T-helper 2 cell treated with Interferon-gamma antibody and Interleukin-4, amounts not matched to agents 5 μg/mL and 100 μg/mL, for 36 hours (primary cell): Measurements from ENCODE around the gene CFDP1.
"Not testable (repeated sequence)": the region's sequence is repeated elsewhere in the genome, so short reads cannot be mapped to it uniquely, and the experiment has no call there.

ENCODE experiments used
- DNase-seq: peaks from one replicate; pipeline ENCODE4 v3.0.0; 2021; ENCODE audit warnings: low spot score
- H3K27ac Mint-ChIP-seq: one replicate; pipeline ENCODE4 v1.8.0; 2021; ENCODE audit warnings: mild to moderate bottlenecking, mixed read lengths
- H3K27me3 Mint-ChIP-seq: one replicate; pipeline ENCODE4 v1.8.0; 2021; ENCODE audit warnings: low read depth, mixed read lengths
- H3K36me3 Mint-ChIP-seq: one replicate; pipeline ENCODE4 v1.8.0; 2021; ENCODE audit warnings: low read depth, mixed read lengths
- H3K4me1 Mint-ChIP-seq: one replicate; pipeline ENCODE4 v1.8.0; 2021; ENCODE audit warnings: low read depth, mixed read lengths
- H3K4me3 Mint-ChIP-seq: one replicate; pipeline ENCODE4 v1.8.0; 2022; ENCODE audit warnings: mild to moderate bottlenecking, moderate library complexity, mixed read lengths
- H3K9me3 Mint-ChIP-seq: one replicate; pipeline ENCODE4 v1.8.0; 2021; ENCODE audit warnings: mixed read lengths

CFDP1 gene

GRCh38 chr16:75464122-75464918 is 31.0 kb upstream of the CFDP1 start, which contains the start of gene TMEM170A:
Gene TMEM170A, minus strand, starts transcription at chr16:75464689. Its CDS starts 89 bp downstream, at chr16:75464600.
- Mint-ChIP-seq H3K4me3 (peak within 1 kb of the TSS; percentile 89), H3K4me1 (peaks cover 27% of the 10 kb centered on the region), H3K27me3 (peaks cover 2% of the 10 kb centered on the region), H3K36me3 (peaks cover 21% of the 10 kb centered on the region), H3K9me3 (no peaks in the 10 kb centered on the region), H3K27ac (peak within 1 kb of the TSS; percentile 93)
- peak; percentile 99 for DNase-seq

- Mint-ChIP-seq H3K36me3 (peaks cover 21% of the 10 kb centered on the region), H3K4me1 (peaks cover 27% of the 10 kb centered on the region), H3K27ac (peak overlapping the region; percentile 93), H3K4me3 (peak overlapping the region; percentile 89)
- H3K9me3 Mint-ChIP-seq, H3K27me3 Mint-ChIP-seq: not testable (repeated sequence)
- DNase-seq, result peak; percentile 8
Observed at GRCh38 chr16:75463389-75464121, 30.3 kb upstream of the CFDP1 start.

GRCh38 chr16:75462806-75463205 is 29.5 kb upstream of the CFDP1 start:
- Mint-ChIP-seq H3K4me1 (peaks cover 27% of the 10 kb centered on the region), H3K4me3 (peak overlapping the region; percentile 89), H3K27me3 (peaks cover 2% of the 10 kb centered on the region), H3K9me3 (no peaks in the 10 kb centered on the region), H3K36me3 (peaks cover 21% of the 10 kb centered on the region), H3K27ac (peak overlapping the region; percentile 93)
- DNase-seq, result no peak

DNA sequence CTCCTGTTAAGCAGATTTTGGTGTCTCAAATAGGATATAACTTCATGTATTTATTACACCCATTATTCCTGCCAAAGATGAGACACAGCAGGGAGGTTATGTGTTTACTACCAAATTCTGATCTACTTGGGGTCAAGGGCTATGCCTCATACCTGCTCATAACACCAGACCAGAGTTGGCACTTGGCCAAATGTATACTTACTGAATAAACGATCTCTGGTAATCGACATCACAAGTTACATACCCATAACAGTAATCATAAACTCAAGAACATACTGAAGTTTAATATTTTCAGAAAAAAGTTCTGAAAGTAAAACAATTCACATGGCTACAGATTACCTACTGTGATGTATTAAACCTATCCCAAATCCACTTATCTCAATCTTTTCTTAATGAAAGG is 28.3 kb upstream of the CFDP1 start:
- no peak for DNase-seq
- Mint-ChIP-seq H3K4me3 (peak overlapping the region; percentile 12), H3K9me3 (no peaks in the 10 kb centered on the region), H3K4me1 (peaks cover 30% of the 10 kb centered on the region), H3K36me3 (peaks cover 21% of the 10 kb centered on the region), H3K27me3 (peaks cover 2% of the 10 kb centered on the region), H3K27ac (no peak overlapping the region)

DNA sequence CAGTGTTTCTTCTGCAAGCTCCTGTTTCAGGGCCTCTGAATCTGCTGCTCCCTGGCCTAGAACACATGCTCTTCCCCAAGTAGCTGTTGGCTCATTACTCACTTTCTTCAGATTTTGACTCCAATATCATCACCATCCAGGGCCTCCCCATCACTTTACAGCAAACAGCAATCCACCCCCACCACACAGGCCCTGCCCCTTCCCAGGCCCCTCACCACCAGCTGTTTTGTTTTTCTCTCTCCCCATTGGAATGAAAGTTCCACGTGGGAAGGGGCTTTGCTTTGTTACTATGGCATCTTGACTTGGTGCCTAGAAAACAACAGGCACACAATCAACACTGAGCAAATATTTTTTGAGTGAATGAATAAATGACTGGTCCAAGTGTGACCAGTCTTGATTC is 27.1 kb upstream of the CFDP1 start:
- peaks cover 2% of the 10 kb centered on the region for H3K27me3 Mint-ChIP-seq
- no peak for DNase-seq
- H3K9me3 Mint-ChIP-seq, result no peaks in the 10 kb centered on the region
- peaks cover 21% of the 10 kb centered on the region for H3K36me3 Mint-ChIP-seq
- H3K4me3 Mint-ChIP-seq, result no peak overlapping the region
- H3K27ac Mint-ChIP-seq, result no peak overlapping the region
- peaks cover 30% of the 10 kb centered on the region for H3K4me1 Mint-ChIP-seq

DNA sequence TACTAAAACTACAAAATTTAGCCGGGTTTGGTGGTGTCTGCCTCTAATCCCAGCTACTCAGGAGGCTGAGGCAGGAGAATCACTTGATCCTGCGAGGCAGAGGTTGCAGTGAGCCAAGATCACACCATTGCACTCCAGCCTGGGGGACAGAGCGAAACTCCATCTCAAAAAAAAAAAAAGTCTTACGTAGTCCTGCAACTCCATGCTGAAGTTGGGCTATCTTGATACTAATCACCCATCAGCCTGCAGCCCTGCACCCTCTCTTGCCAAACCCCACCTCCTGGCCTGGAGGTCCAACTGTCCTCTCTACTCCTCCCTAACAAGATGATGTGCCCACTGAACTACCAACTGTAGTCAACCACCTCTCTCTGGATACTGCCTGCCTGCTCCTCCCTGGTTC is 26.4 kb upstream of the CFDP1 start:
- Mint-ChIP-seq H3K4me3 (no peak overlapping the region), H3K4me1 (peaks cover 27% of the 10 kb centered on the region), H3K36me3 (peaks cover 21% of the 10 kb centered on the region), H3K27ac (no peak overlapping the region), H3K27me3 (no peaks in the 10 kb centered on the region), H3K9me3 (no peaks in the 10 kb centered on the region)
- no peak for DNase-seq

DNA sequence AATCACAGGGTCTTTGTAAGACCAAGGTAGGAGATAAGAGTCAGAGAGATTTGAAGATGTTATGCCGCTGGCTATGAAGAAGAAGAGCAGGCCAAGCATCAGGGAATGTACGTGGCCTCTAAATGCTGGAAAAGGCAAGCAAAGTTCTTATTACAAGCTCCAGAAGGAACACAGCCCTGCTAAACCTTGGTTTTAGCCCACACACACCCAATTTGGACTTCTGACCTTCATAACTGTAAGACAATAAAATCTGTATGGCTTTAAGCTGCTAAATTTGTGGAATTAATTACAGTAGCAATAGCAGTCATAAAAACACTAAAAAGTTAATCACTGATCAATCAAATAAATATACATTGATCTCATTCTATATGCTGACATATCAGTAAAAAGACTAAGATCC is 25.1 kb upstream of the CFDP1 start:
- Mint-ChIP-seq H3K9me3 (no peaks in the 10 kb centered on the region), H3K27ac (no peak overlapping the region), H3K27me3 (no peaks in the 10 kb centered on the region), H3K4me3 (no peak overlapping the region), H3K4me1 (peaks cover 24% of the 10 kb centered on the region), H3K36me3 (peaks cover 19% of the 10 kb centered on the region)
- DNase-seq, result no peak

GRCh38 chr16:75458029-75458428 is 24.7 kb upstream of the CFDP1 start:
- Mint-ChIP-seq H3K27ac (no peak overlapping the region), H3K4me1 (peaks cover 22% of the 10 kb centered on the region), H3K4me3 (no peak overlapping the region), H3K36me3 (peaks cover 17% of the 10 kb centered on the region), H3K27me3 (no peaks in the 10 kb centered on the region), H3K9me3 (no peaks in the 10 kb centered on the region)
- no peak for DNase-seq

- no peak overlapping the region for H3K27ac Mint-ChIP-seq
- peaks cover 13% of the 10 kb centered on the region for H3K36me3 Mint-ChIP-seq
- no peaks in the 10 kb centered on the region for H3K27me3 Mint-ChIP-seq
- peaks cover 18% of the 10 kb centered on the region for H3K4me1 Mint-ChIP-seq
- H3K9me3 Mint-ChIP-seq, result no peaks in the 10 kb centered on the region
- DNase-seq, result no peak
- no peak overlapping the region for H3K4me3 Mint-ChIP-seq
Observed at GRCh38 chr16:75457485-75458021, 24.2 kb upstream of the CFDP1 start.

GRCh38 chr16:75456971-75457370 is 23.7 kb upstream of the CFDP1 start:
- Mint-ChIP-seq H3K9me3 (no peaks in the 10 kb centered on the region), H3K4me3 (no peak overlapping the region), H3K27me3 (no peaks in the 10 kb centered on the region), H3K4me1 (peaks cover 18% of the 10 kb centered on the region), H3K36me3 (peaks cover 13% of the 10 kb centered on the region), H3K27ac (no peak overlapping the region)
- DNase-seq, result no peak

DNA sequence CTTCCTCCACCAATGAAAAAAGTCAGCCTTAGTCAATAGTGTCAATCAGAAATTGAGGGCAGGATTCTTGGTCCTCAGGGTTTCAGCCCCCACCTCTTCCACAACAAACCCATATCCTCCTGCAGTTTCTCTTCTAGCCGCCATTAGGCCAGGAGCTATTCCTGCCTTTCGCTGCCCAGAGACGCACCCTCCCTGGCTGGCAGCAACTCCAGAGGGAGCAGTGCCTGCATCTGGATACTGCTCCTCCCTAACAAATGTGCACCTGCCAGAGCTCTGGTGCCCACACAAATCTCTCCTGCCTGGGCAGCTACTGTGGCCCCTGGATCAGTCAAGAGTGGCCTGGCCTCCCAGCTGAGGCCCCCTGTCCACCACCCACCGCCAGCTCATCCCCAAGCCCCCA is 23.2 kb upstream of the CFDP1 start:
- H3K9me3 Mint-ChIP-seq, H3K27ac Mint-ChIP-seq, DNase-seq, H3K27me3 Mint-ChIP-seq, H3K4me3 Mint-ChIP-seq: not testable (repeated sequence)
- Mint-ChIP-seq H3K4me1 (peaks cover 14% of the 10 kb centered on the region), H3K36me3 (peaks cover 15% of the 10 kb centered on the region)

GRCh38 chr16:75455677-75456076 is 22.4 kb upstream of the CFDP1 start:
- Mint-ChIP-seq H3K27me3 (no peaks in the 10 kb centered on the region), H3K9me3 (no peaks in the 10 kb centered on the region), H3K36me3 (peaks cover 14% of the 10 kb centered on the region), H3K4me3 (no peak overlapping the region), H3K4me1 (peaks cover 8% of the 10 kb centered on the region), H3K27ac (no peak overlapping the region)
- DNase-seq, result no peak

- Mint-ChIP-seq H3K9me3 (no peaks in the 10 kb centered on the region), H3K4me1 (peaks cover 3% of the 10 kb centered on the region), H3K27ac (no peak overlapping the region), H3K27me3 (no peaks in the 10 kb centered on the region), H3K4me3 (no peak overlapping the region), H3K36me3 (peaks cover 18% of the 10 kb centered on the region)
- DNase-seq, result no peak
Observed at GRCh38 chr16:75452464-75453190, 19.3 kb upstream of the CFDP1 start.

GRCh38 chr16:75446416-75446815 is 13.1 kb upstream of the CFDP1 start:
- peaks cover 18% of the 10 kb centered on the region for H3K36me3 Mint-ChIP-seq
- DNase-seq, result no peak
- no peak overlapping the region for H3K27ac Mint-ChIP-seq
- H3K9me3 Mint-ChIP-seq, result no peaks in the 10 kb centered on the region
- no peaks in the 10 kb centered on the region for H3K27me3 Mint-ChIP-seq
- H3K4me1 Mint-ChIP-seq, result no peaks in the 10 kb centered on the region
- no peak overlapping the region for H3K4me3 Mint-ChIP-seq
